ENCODE results near the gene SLC44A5.

The SLC44A5 gene

GRCh38 chr1:75521658-75522057 lies 89.3 kb downstream of the SLC44A5 start:
- Histone ChIP-seq H3K36me3 (ENCODE audit: insufficient read depth, low read length) (no peaks in the 10 kb centered on the region), H3K9ac (ENCODE audit: insufficient read length) (no peak overlapping the region), H3K4me3 (no peak overlapping the region), H3K27ac (no peak overlapping the region), H3K9me3 (ENCODE audit: low read depth, low read length) (no peaks in the 10 kb centered on the region)
- no peak for DNase-seq (ENCODE audit: low read depth, low spot score)
- no peak for TF ChIP-seq EZH2 (IDR thresholded peaks at IDR 0.05)
- TF ChIP-seq POLR2AphosphoS5 (IDR thresholded peaks at IDR 0.05; ENCODE audit: borderline replicate concordance, low read depth, low read length) = no peak
- TF ChIP-seq FOXP2 (optimal IDR thresholded peaks at IDR 0.05; ENCODE audit: control extremely low read depth, extremely low read length, insufficient read depth) = no peak

DNA sequence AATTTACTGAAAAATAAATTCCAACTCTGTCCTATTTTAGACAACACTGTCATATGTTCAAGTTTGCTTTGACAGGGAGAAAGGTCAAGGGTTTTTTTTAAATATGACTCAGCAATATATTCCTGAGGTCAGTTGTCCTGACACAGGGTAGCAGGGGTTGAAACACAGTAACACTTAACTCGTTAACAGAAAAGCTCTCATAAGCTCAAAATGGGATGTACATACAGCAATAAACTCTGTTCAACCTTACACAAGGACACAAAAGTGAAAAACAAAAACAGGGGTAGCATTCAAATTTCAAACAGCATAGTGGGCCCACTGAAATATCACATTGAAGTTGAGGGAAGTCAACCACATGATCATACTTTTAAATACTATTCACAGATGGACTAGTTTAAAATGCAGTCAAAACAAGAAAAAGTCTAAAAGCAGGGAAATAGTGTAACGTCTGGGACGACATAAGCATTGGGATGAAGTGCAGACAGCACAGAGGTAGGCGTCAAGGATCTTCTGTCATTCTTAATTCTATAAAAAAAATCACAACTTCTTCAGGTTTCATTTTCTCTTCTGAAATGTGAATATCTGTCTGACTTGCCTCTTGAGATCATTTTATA lies 89.9 kb downstream of the SLC44A5 start:
- no peak for DNase-seq (ENCODE audit: low read depth, low spot score)
- Histone ChIP-seq H3K27ac (no peak overlapping the region), H3K9ac (ENCODE audit: insufficient read length) (no peak overlapping the region), H3K9me3 (ENCODE audit: low read depth, low read length) (no peaks in the 10 kb centered on the region), H3K36me3 (ENCODE audit: insufficient read depth, low read length) (no peaks in the 10 kb centered on the region), H3K4me3 (no peak overlapping the region)
- TF ChIP-seq POLR2AphosphoS5 (IDR thresholded peaks at IDR 0.05; ENCODE audit: borderline replicate concordance, low read depth, low read length) (no peak), EZH2 (IDR thresholded peaks at IDR 0.05) (no peak), FOXP2 (optimal IDR thresholded peaks at IDR 0.05; ENCODE audit: control extremely low read depth, extremely low read length, insufficient read depth) (no peak)

- no peak for TF ChIP-seq FOXP2 (optimal IDR thresholded peaks at IDR 0.05; ENCODE audit: control extremely low read depth, extremely low read length, insufficient read depth)
- no peak for TF ChIP-seq POLR2AphosphoS5 (IDR thresholded peaks at IDR 0.05; ENCODE audit: borderline replicate concordance, low read depth, low read length)
- no peak for TF ChIP-seq EZH2 (IDR thresholded peaks at IDR 0.05)
- Histone ChIP-seq H3K36me3 (ENCODE audit: insufficient read depth, low read length) (no peaks in the 10 kb centered on the region), H3K9ac (ENCODE audit: insufficient read length) (no peak overlapping the region), H3K4me3 (no peak overlapping the region), H3K9me3 (ENCODE audit: low read depth, low read length) (no peaks in the 10 kb centered on the region), H3K27ac (no peak overlapping the region)
- DNase-seq (ENCODE audit: low read depth, low spot score) = no peak
Observed at GRCh38 chr1:75519651-75520427, 91.1 kb downstream of the SLC44A5 start.

DNA sequence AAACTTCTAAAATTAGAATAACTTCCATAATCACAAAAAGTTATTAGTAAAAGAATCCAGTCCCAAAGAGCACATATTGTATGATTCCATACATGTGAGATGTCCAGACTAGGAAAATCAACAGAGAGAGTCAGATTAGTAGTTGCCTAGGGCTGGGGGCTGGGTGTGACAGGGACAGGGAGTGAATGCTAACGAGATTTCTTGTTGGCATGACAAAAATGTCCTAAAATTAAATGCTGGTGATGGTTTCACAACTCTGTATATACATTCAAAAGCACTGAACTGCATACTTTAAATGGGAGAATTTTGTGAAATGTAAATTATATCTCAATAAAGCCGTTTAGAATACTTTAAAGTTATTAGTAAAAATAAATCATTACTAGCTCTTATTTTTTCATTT lies 92.2 kb downstream of the SLC44A5 start:
- H3K9me3 ChIP-seq (ENCODE audit: low read depth, low read length) = no peaks in the 10 kb centered on the region
- TF ChIP-seq FOXP2 (optimal IDR thresholded peaks at IDR 0.05; ENCODE audit: control extremely low read depth, extremely low read length, insufficient read depth) = no peak
- no peak for TF ChIP-seq EZH2 (IDR thresholded peaks at IDR 0.05)
- no peak for TF ChIP-seq POLR2AphosphoS5 (IDR thresholded peaks at IDR 0.05; ENCODE audit: borderline replicate concordance, low read depth, low read length)
- H3K9ac ChIP-seq (ENCODE audit: insufficient read length) = no peak overlapping the region
- no peak overlapping the region for H3K4me3 ChIP-seq
- H3K36me3 ChIP-seq (ENCODE audit: insufficient read depth, low read length) = no peaks in the 10 kb centered on the region
- DNase-seq (ENCODE audit: low read depth, low spot score) = no peak
- H3K27ac ChIP-seq = no peak overlapping the region

DNA sequence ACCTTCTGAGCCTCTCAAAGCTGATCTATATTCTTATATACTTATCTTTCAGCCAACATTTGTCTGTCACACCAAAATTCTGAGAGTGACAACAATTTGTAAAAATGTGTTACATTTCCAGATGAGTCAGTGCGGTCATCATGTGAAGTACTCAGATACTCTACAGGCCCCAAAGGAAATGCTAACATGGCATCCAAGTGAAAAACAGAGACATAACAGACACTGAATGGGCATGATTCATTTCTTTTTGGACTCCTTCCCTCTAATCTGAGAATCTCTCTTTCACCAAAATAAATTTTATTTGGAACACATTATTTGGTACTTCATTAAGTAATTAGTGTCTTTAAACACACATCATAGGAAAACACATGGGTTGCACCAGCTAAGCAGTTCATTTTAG lies 96.6 kb downstream of the SLC44A5 start:
- no peak overlapping the region for H3K4me3 ChIP-seq
- H3K27ac ChIP-seq = no peak overlapping the region
- H3K36me3 ChIP-seq (ENCODE audit: insufficient read depth, low read length) = no peaks in the 10 kb centered on the region
- H3K9me3 ChIP-seq (ENCODE audit: low read depth, low read length) = no peaks in the 10 kb centered on the region
- no peak for TF ChIP-seq POLR2AphosphoS5 (IDR thresholded peaks at IDR 0.05; ENCODE audit: borderline replicate concordance, low read depth, low read length)
- TF ChIP-seq FOXP2 (optimal IDR thresholded peaks at IDR 0.05; ENCODE audit: control extremely low read depth, extremely low read length, insufficient read depth) = no peak
- no peak for TF ChIP-seq EZH2 (IDR thresholded peaks at IDR 0.05)
- no peak for DNase-seq (ENCODE audit: low read depth, low spot score)
- H3K9ac ChIP-seq (ENCODE audit: insufficient read length) = no peak overlapping the region

- H3K9me3 ChIP-seq (ENCODE audit: low read depth, low read length) = no peaks in the 10 kb centered on the region
- no peaks in the 10 kb centered on the region for H3K36me3 ChIP-seq (ENCODE audit: insufficient read depth, low read length)
- H3K27ac ChIP-seq = no peak overlapping the region
- H3K4me3 ChIP-seq = no peak overlapping the region
- no peak for DNase-seq (ENCODE audit: low read depth, low spot score)
- no peak for TF ChIP-seq EZH2 (IDR thresholded peaks at IDR 0.05)
- TF ChIP-seq POLR2AphosphoS5 (IDR thresholded peaks at IDR 0.05; ENCODE audit: borderline replicate concordance, low read depth, low read length) = no peak
- TF ChIP-seq FOXP2 (optimal IDR thresholded peaks at IDR 0.05; ENCODE audit: control extremely low read depth, extremely low read length, insufficient read depth) = no peak
- no peak overlapping the region for H3K9ac ChIP-seq (ENCODE audit: insufficient read length)
Observed at GRCh38 chr1:75506976-75507375, 103.9 kb downstream of the SLC44A5 start.

DNA sequence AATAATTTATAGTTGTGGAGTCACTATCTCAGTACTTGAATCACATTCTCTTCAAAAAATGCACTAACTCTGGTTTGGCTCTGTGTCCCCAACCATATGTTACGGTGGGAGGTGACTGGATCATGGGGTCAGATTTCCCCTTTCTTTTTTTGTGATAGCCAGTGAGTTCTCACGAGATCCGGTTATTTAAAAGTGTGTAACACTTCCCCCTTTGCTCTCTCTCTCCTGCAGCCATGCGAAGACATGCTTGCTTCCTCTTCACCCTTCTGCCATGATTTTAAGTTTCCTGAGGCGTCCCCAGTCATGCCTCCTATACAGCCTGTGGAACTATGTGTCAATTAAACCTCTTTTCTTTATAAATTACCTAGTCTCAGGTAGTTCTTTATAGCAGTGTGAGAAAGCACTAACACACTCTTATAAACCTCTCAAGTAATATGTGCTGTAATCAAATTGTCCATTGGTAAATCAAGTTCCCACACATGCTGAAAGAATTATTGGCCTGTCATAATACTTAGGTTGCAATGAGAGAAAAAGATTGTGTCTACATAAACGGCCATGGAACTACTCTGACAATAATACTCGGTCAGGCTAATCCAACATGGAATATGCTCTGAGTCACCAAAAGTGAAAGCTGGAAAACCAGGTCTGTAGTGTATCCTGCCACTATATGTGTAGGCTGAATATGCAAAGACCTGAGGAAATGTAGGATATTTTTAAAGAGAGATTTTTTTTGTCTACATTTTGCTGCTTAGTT lies 107.5 kb downstream of the SLC44A5 start:
- Histone ChIP-seq H3K36me3 (ENCODE audit: insufficient read depth, low read length) (no peaks in the 10 kb centered on the region), H3K27ac (no peak overlapping the region), H3K9ac (ENCODE audit: insufficient read length) (no peak overlapping the region), H3K9me3 (ENCODE audit: low read depth, low read length) (no peaks in the 10 kb centered on the region), H3K4me3 (no peak overlapping the region)
- TF ChIP-seq POLR2AphosphoS5 (IDR thresholded peaks at IDR 0.05; ENCODE audit: borderline replicate concordance, low read depth, low read length) (no peak), FOXP2 (optimal IDR thresholded peaks at IDR 0.05; ENCODE audit: control extremely low read depth, extremely low read length, insufficient read depth) (no peak), EZH2 (IDR thresholded peaks at IDR 0.05) (no peak)
- DNase-seq (ENCODE audit: low read depth, low spot score) = no peak

GRCh38 chr1:75502776-75503175 lies 108.1 kb downstream of the SLC44A5 start:
- TF ChIP-seq FOXP2 (optimal IDR thresholded peaks at IDR 0.05; ENCODE audit: control extremely low read depth, extremely low read length, insufficient read depth) (no peak), POLR2AphosphoS5 (IDR thresholded peaks at IDR 0.05; ENCODE audit: borderline replicate concordance, low read depth, low read length) (no peak), EZH2 (IDR thresholded peaks at IDR 0.05) (no peak)
- no peak overlapping the region for H3K4me3 ChIP-seq
- H3K9me3 ChIP-seq (ENCODE audit: low read depth, low read length) = no peaks in the 10 kb centered on the region
- no peak for DNase-seq (ENCODE audit: low read depth, low spot score)
- H3K27ac ChIP-seq = no peak overlapping the region
- no peak overlapping the region for H3K9ac ChIP-seq (ENCODE audit: insufficient read length)
- no peaks in the 10 kb centered on the region for H3K36me3 ChIP-seq (ENCODE audit: insufficient read depth, low read length)

Measured in SK-N-MC (cell line).